HG02973 (cell line): ENCODE data around the gene POLK.
A peak's percentile ranks its signal among the peaks of the same experiment; 100 is the strongest.
"Not testable (repeated sequence)": the region's sequence is repeated elsewhere in the genome, so short reads cannot be mapped to it uniquely, and the experiment has no call there.

ENCODE experiments used
- ATAC-seq: cut with Tn5 transposase; IDR thresholded peaks from one replicate; pipeline ENCODE4 v1.9.1; 2021; ENCODE audit warnings: moderate library complexity; ENCODE audit not compliant: unreplicated experiment

The POLK gene

GRCh38 chr5:75546830-75547229 is 35.1 kb downstream of the POLK start:
- no peak for ATAC-seq

- ATAC-seq: no peak
Observed at GRCh38 chr5:75547812-75548211, 36.1 kb downstream of the POLK start.

GRCh38 chr5:75550597-75550996 is 38.9 kb downstream of the POLK start:
- ATAC-seq: no peak

- ATAC-seq: no peak
Observed at GRCh38 chr5:75551471-75551870, 39.8 kb downstream of the POLK start.

- ATAC-seq: no peak
Observed at GRCh38 chr5:75552764-75553163, 41.1 kb downstream of the POLK start.

- ATAC-seq: no peak
Observed at GRCh38 chr5:75553358-75553757, 41.7 kb downstream of the POLK start.

- ATAC-seq: no peak
Observed at GRCh38 chr5:75558221-75558620, 46.5 kb downstream of the POLK start.

GRCh38 chr5:75558981-75559632 is 47.4 kb downstream of the POLK start:
- no peak for ATAC-seq

GRCh38 chr5:75560655-75561054 is 49.0 kb downstream of the POLK start:
- ATAC-seq: not testable (repeated sequence)

GRCh38 chr5:75565991-75566709 is 54.5 kb downstream of the POLK start:
- ATAC-seq: not testable (repeated sequence)

GRCh38 chr5:75566710-75567309 is 55.1 kb downstream of the POLK start:
- ATAC-seq: peak; percentile 80

- peak; percentile 46 for ATAC-seq
Observed at GRCh38 chr5:75567710-75568109, 56.0 kb downstream of the POLK start.

GRCh38 chr5:75568202-75568601 is 56.5 kb downstream of the POLK start:
- peak; percentile 34 for ATAC-seq

- ATAC-seq: no peak
Observed at GRCh38 chr5:75571547-75571946, 59.9 kb downstream of the POLK start.

- peak; percentile 14 for ATAC-seq
Observed at GRCh38 chr5:75574791-75575190, 63.1 kb downstream of the POLK start.

- ATAC-seq: not testable (repeated sequence)
Observed at GRCh38 chr5:75578280-75578679, 66.6 kb downstream of the POLK start.

GRCh38 chr5:75584641-75585040 is 73.0 kb downstream of the POLK start:
- ATAC-seq: no peak

- no peak for ATAC-seq
Observed at GRCh38 chr5:75588666-75589065, 77.0 kb downstream of the POLK start.

GRCh38 chr5:75600535-75600934 is 88.8 kb downstream of the POLK start:
- ATAC-seq: no peak

- ATAC-seq: no peak
Observed at GRCh38 chr5:75601567-75601966, 89.9 kb downstream of the POLK start.

- no peak for ATAC-seq
Observed at GRCh38 chr5:75601996-75602395, 90.3 kb downstream of the POLK start.

- no peak for ATAC-seq
Observed at GRCh38 chr5:75603371-75603770, 91.7 kb downstream of the POLK start.
